GM18505 (cell line): ENCODE results near the gene DAZAP2.
"Not testable (repeated sequence)": the region's sequence is repeated elsewhere in the genome, so short reads cannot be mapped to it uniquely, and the experiment has no call there.

Experiments used
- ATAC-seq: cut with Tn5 transposase; IDR thresholded peaks from one replicate; pipeline ENCODE4 v1.9.1; 2021; ENCODE audit not compliant: unreplicated experiment
- POLR2A ChIP-seq: IDR thresholded peaks from 4 replicates; pipeline ENCODE4 v1.6.1; 2011; ENCODE audit warnings: borderline replicate concordance; ENCODE audit not compliant: insufficient read depth, insufficient read length; ENCODE audit errors: extremely low read depth

DAZAP2 gene

DNA sequence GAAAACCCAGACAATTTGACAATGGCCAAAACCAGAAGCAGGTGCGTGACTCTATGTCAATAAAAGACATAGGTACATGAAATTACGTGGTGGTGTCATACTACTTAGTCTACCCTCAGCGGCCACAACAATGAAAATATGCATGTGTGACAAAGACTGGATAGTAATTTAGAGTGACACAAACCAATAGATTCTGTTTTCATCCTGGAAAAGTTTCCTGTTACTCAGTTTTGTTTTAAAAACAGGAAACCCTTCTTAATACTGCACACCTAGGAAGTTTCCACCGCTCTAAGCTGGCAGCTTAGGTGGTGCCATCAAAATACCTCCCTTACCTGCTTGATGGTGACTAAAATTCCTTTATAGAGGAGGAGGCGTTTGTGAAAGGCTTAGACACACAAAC lies 35.9 kb upstream of the DAZAP2 start:
- no peak for ATAC-seq
- no peak for TF ChIP-seq POLR2A

DNA sequence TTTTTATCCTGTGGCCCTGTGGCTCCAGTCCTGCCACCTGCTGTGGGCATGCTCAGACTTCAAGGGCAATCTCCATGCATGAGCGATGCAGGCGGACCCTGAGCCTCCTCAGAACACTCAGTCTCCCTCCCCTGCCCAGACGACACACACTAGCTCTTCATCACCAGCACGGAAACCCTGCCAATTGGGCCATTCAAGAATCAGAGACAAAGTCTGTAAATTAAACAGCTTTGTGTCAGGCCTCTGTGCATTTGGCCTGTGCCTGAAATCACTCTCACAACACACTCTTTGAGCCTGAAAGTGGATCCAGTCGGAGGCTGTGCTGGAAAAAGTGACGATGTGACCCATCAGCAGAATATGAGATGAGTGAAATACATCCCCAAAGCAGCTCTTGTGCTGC lies 33.3 kb upstream of the DAZAP2 start:
- TF ChIP-seq POLR2A, result no peak
- no peak for ATAC-seq

DNA sequence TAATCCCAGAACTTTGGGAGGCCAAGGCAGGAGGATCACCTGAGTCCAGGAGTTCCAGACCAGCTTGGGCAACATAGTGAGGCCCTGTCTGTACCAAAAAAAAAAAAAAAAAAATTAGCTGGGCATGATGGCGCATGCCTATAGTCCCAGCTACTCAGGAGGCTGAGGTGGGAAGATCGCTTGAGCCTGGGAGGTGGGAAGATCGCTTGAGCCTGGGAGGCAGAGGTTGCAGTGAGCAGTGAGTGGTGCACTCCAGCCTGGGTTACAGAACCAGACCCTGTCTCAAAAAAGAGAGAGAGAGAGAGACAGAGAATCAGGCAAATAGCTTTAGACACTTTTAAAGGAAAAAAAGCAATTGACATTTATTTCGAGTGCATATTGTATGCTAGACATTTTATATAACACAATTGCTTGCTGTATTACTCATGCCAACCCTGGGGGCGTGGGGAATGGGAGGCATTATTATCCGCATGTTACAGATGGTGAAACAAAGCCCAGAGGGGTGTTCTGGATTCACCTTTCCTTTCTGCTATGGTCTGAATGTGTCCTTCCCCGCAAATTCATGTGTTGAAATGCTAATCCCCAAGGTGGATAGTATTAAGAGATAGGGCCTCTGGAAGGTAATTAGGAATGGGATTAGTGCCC lies 30.5 kb upstream of the DAZAP2 start:
- ATAC-seq, result no peak
- TF ChIP-seq POLR2A, result no peak

DNA sequence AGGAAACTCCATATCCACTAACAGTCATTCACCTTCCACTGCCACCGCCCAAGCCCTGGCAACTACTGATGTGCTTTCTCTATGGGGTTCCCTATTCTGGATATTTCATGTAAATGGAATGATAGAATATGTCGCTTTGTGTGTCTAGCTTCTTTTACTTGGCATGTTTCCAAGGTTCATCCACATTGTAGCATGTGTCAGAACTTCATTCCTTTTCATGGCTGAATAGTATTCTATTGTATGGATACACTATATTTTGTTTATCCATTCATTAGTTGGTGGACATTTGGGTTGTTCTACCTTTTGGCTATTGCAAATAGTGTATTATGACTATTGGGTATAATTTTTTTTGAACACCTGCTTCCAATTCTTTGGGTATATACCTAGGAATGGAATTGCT lies 29.4 kb upstream of the DAZAP2 start:
- ATAC-seq, result no peak
- no peak for TF ChIP-seq POLR2A

DNA sequence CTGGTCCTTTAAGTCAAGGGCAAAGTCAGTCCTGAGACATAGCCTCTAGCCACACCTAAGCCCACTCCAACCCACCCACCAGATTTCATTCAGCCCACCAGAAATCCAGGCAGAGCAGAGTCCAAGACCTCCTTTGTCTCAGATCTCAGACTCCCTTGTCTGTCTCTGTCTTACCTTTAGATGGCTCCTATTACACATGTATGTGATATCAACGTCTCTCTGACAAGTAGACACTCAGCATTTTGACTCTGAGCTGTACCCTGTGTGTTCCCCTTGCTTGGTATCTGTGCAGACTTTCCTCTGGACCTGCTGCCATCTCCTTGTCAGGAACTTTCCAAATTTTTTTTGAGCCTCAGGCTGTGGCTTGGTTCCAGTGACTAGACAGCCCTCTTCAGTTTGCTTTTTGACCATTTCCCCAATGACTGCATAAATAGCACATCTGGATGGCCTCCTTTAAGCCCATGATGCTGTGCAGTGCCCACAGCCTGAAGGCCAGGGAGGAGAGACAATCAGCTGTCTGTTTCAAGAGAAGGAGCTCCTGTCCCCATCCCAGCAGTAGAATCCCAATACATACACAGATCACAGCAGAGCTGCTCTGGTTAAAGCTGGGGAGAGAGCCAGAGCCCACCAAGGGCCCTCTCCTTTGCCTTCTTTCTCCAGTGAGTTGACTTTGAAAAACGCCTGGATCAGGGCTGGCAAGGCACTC lies 27.8 kb upstream of the DAZAP2 start:
- no peak for TF ChIP-seq POLR2A
- no peak for ATAC-seq

DNA sequence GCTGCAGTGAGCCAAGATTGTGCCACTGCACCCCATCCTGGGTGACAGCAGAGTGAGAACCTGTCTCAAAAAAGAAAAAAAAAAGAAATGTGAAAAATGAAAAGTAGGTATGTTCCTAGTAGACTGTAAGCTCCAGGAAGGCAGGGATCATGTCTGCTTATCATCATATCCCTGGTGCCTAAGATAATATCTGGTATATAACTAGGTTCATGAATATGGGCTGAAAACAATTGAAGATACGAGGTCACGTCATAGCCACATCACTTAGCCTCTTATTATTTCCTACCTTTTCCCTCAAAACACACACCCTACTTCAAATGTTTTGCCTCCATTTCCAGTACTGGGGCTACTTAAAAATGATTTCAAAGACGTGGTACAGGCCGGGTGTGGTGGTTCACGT lies 23.7 kb upstream of the DAZAP2 start:
- ATAC-seq, result no peak
- TF ChIP-seq POLR2A, result no peak

DNA sequence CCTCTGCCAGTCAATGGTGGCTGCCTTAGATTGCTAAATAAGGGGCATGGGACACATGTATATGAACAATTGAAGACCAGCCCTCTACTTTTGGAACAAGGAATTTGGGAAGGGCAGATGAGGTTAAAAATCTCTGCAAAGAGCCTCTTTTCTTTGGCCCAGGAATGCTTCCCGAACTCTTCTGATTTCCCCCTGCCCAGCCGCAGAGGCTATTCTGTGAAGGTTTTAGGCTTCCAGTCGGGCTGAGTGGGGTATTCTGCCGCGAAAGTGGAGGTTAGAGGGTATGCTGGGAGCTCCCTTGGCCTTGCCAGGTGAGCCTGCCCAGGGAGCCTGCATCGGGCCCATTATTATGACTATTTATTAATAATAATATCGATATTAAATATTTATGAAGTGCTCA lies 22.0 kb upstream of the DAZAP2 start:
- ATAC-seq, result no peak
- TF ChIP-seq POLR2A, result no peak

DNA sequence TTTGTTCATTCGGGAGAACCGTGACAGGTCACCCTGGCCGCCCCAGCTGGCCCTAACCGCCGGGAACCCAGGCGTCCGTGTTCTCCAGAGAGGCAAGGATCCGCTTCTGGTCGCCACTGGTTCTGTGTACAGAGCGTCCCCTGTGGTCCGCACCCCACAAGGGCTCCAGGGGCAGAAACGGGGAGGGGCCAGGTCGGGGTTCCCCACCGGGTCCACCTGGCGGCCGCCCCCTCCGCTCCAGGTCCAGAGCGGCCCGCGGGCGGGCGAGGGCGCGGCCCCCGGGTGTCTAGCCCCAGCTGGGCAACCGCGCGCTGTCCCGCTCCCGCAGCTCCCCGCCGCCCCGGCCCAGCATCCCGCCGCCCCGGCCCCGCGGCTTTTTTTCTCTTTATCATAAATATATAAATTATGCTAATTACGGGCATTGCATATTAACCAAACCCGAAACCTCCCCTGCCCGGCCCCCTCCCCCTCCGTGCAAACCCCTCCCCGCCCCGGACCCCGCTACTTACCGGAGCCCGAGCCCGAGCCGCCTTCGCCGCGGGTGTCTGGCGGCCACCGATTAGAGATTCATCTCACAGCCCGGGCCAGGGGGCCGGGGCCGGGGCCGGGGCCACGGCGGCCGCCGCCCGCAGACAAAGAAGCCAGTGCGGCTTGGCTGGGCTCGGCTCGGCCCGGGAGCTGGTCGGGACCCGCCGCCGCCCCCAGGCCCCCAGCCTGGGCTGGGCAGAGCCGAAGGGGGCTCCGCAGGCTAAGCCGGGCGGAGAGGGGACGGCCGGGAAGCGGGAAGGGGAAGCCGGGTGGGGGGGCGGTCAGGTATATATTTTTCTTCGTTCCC lies 21.3 kb upstream of the DAZAP2 start:
- ATAC-seq, result peak; percentile 32

DNA sequence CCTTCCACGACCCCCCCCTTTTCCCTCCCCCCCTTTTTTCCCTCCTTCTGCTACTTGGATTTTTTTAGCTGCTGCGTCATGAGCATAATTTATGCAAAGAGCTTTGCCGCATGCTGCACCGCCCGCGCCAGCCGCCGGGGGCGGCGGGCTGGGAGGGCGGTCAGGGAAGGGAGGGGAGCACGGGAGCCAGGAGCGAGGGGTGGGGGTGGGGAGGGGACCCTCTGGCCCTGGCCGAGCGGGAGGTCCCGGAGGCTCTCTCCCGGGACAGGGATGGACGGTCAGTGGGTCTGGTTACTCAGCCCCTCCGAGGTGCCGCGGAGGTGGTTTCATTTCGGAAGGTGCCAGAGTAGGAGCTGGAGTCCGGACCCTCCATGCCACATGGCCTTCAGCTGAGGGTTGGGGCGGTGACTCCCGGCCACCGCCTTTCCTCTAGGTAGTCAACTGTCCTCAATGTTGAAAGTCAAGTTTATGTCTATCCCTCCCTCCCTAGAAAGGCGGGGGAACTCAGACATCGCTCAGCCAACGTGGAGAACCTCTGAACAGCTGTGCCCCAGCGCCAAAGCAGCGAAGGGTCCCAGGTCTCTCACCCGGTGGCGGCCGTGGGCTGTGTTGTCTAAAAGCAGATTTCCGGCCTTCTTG lies 20.5 kb upstream of the DAZAP2 start, which contains the start of gene POU6F1:
TSS of gene POU6F1 (minus strand) at position 95 of the 639 bp plus-strand sequence. CDS start 11,226 bp downstream, outside the sequence.
- peak; percentile 66 for ATAC-seq
- TF ChIP-seq POLR2A, result peak; percentile 58

More for the DNA sequence above, 21.3 kb upstream of the DAZAP2 start:
- peak; percentile 49 for TF ChIP-seq POLR2A

DNA sequence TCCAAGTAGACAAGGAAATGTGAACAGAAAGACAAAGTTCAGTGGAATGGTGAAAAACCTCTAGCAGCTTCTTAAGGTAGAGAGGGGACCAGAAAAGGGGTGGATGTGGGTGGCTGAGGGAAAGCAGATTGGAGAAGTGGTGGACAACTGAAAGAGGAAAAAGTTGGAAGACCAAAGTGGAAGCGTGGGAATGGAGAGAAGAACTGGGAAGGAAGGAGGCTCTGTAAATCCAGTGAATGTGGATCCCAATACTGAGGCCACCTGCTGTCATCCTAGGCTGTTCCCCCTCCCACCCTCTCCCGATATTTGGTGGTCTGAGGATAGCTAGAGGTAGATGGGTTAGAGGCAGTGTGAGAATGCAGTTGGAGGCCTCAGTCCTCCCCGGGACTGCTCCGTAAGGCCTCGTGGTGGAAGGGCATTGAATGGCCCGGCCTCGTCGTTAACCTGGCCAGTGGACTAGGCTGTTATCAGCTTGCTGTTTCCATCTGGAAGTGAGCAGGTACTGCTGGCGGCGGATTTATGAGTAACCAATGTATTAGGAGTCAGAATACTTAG lies 19.9 kb upstream of the DAZAP2 start:
- ATAC-seq, result no peak
- TF ChIP-seq POLR2A, result no peak

DNA sequence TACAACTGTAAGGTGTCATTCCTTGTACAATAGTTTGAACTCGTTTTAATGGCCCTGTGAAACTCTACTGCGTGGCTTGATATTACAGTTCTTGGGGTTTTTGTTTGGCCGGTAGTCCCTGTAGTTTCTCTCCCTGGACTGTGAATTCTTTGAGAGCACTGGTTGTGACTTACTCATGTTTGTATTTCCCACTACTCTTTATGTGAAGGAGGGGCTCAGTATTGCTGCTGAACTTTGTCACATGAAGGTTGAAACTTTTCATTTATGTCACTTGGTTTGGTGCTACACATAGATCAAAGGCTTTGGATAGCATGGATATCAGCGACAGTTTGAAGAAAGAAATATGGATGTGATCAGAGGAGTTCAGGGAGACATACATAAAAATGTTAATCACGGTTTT lies 19.3 kb upstream of the DAZAP2 start:
- no peak for ATAC-seq
- no peak for TF ChIP-seq POLR2A

DNA sequence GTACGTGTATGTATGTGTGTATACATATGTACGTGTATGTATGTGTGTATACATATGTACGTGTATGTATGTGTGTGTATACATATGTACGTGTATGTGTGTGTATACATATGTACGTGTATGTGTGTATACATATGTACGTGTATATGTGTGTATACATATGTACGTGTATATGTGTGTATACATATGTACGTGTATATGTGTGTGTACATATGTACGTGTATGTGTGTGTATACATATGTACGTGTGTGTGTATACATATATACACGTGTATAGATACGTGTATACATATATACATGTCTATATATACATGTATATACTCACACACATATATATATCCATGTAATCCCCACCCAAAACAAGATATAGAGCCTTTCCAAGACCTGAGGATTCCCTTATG lies 18.8 kb upstream of the DAZAP2 start:
- ATAC-seq, result not testable (repeated sequence)

DNA sequence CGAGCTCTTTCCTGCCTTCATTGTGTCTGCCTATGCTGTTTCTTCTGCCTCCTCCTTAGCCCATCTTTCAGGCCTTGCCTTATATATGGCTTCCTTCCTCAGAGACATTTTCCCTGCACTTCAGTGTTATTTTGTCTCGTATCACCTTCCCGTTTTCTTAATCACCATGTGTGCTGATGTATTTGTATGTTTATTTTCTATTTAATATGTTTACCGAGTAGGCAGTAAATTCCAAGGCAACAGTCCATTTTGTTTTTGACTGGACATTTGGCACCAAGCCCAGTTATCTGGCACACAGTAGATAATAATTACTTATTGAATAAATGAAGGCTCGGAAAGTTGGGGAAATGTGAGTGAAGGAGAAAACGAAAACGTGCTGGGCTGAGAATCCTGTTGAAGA lies 16.2 kb upstream of the DAZAP2 start:
- no peak for TF ChIP-seq POLR2A
- ATAC-seq, result no peak
